ENCODE data around the gene PGGHG. TPM values are rescaled to one million over a fixed set of nuclear protein-coding genes. Genes with fewer than 3 reads are reported as not detected.

The PGGHG gene
- total and polyA plus RNA-seq, 2 of the 13 experiments (the other 11 are each of a cell fraction or from before 2014, with no cell fraction given), result 5.9 to 14.8 TPM

DNA sequence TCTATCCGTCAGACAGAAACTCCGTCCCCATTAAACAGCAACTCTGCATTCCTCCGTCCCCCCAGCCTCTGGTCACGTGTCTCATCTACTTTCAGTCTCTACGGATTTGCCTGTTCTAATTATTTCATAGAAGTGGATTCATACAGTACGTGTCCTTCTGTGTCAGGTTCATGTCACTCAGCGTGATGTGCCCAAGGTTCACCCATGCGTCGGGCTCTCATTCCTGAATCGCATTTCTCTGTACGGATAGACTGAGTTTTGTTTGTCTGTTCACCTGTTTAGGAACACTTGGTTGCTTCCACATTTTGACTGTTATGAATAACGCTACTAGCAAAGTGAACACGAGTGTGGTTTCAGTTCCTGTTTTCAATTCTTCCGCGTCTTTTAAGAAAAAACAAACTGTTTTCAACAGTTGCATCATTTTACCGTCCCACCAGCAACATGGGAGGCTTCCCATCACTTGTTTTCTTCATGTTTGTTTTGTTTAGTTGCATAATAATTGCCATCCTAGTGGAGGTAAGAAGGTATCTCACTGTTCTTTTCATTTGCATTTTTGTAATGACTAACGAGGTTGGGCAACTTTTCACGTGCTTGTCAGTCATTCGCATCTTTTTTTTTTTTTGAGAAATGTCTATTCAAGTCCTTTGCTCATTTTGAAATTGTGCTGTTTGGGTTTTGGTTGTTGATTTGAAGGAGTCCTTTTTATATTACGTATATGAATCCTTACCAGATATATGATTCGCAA is 19.6 kb upstream of the PGGHG start:
- Histone ChIP-seq H3K36me3 (replicated peaks in 1 of 2; ENCODE audit: control insufficient read depth in 1 of 2, insufficient read depth in 2 of 2, low read length in 2 of 2) (no peaks in the 10 kb centered on the region), H3K4me2 (ENCODE audit: low read depth, low read length) (peak overlapping the region; percentile 76), H2AFZ (ENCODE audit: low read length) (peak overlapping the region; percentile 75), H3K79me2 (ENCODE audit: insufficient read depth, low read length) (no peaks in the 10 kb centered on the region), H3K9ac (ENCODE audit: insufficient read depth, low read depth, low read length) (0 out of 2 replicates have a peak overlapping the region, but pooled peaks have one; percentile 20), H4K20me1 (ENCODE audit: insufficient read depth, low read length) (no peaks in the 10 kb centered on the region), H3K27me3 (ENCODE audit: control insufficient read depth in 1 of 2, insufficient read depth in 2 of 2, low read length in 2 of 2) (peaks cover 0 to 29% of the 10 kb centered on the region in 2 experiments; a peak in 3 of 5 replicates), H3K4me1 (ENCODE audit: insufficient read depth, low read length) (peaks cover 45% of the 10 kb centered on the region), H3K9me3 (ENCODE audit: low read length) (peaks cover 5% of the 10 kb centered on the region; the same call in 1 of the 2 replicates), H3K4me3 (replicated peaks in 1 of 3; ENCODE audit: insufficient read depth in 1 of 3, low read depth in 2 of 3, low read length in 3 of 3) (peak overlapping the region; percentile 24 to 60 (median 29)), H3K27ac (ENCODE audit: extremely low read length, insufficient read depth, low read length) (no peak overlapping the region)
- WGBS (ENCODE audit: low lambda C conversion rate), result 6% methylated on average over 21 of the region's 21 CpGs
- in situ Hi-C loops (cut with HindIII; ENCODE audit: extremely low pct_ligation_motif_present, low pct_unique_long_range_greater_than_20kb), result no loop called here
- DNase-seq (ENCODE audit: low spot score) (peak; percentile 21), ATAC-seq (peak; percentile 42), FAIRE-seq (no peak)
- POLR2A ChIA-PET, result interaction anchor here (0.8 to 1.8 kb wide), 6 partner anchors 19 to 87 kb away, joined by 3 to 9 read pairs (median 3); partner anchors contain the start of genes BET1L and RIC8A
- intact Hi-C loops (cut with micrococcal nuclease; ENCODE audit: unreplicated experiment), result no loop called here
- no TSS peak for BruUV-seq (replicated peaks)
- CTCF ChIA-PET (ENCODE audit: low intra/inter-chr PET ratio, low total read pairs), result no interaction called here
- TF ChIP-seq CEBPG (CRISPR knock-in tag; IDR thresholded peaks at IDR 0.05) (peak; percentile 54; the same call in 1 of the 2 replicates), DNMT3B (CRISPR knock-in tag; conservative IDR thresholded peaks at IDR 0.05) (no peak; the same call in 1 of the 2 replicates), MAX (IDR thresholded peaks at IDR 0.05) (peak; percentile 1; the same call in 1 of the 2 replicates), ZNF747 (CRISPR knock-in tag; IDR thresholded peaks at IDR 0.05; ENCODE audit: borderline replicate concordance) (no peak), BRCA1 (CRISPR knock-in tag; IDR thresholded peaks at IDR 0.05) (no peak), ZNF33B (CRISPR knock-in tag; IDR thresholded peaks at IDR 0.05) (0 out of 2 replicates have a peak, but pooled peaks have one; percentile 34), CEBPB (IDR thresholded peaks at IDR 0.05; ENCODE audit: borderline replicate concordance, low read depth, low read length) (peak; percentile 78), SAP130 (CRISPR knock-in tag; IDR thresholded peaks at IDR 0.05; ENCODE audit: low read depth) (peak; percentile 7), ERF (CRISPR knock-in tag; IDR thresholded peaks at IDR 0.05) (0 out of 2 replicates have a peak, but pooled peaks have one; percentile 29), NFRKB (IDR thresholded peaks at IDR 0.05) (no peak), ATF4 (CRISPR knock-in tag; IDR thresholded peaks at IDR 0.05) (peak in 1 of 2 experiments; percentile 93; a peak in 2 of 4 replicates), RAD51 (IDR thresholded peaks at IDR 0.05; ENCODE audit: borderline replicate concordance) (peak; percentile 64; the same call in 1 of the 2 replicates)
- TF ChIP-seq, protein P1, sequence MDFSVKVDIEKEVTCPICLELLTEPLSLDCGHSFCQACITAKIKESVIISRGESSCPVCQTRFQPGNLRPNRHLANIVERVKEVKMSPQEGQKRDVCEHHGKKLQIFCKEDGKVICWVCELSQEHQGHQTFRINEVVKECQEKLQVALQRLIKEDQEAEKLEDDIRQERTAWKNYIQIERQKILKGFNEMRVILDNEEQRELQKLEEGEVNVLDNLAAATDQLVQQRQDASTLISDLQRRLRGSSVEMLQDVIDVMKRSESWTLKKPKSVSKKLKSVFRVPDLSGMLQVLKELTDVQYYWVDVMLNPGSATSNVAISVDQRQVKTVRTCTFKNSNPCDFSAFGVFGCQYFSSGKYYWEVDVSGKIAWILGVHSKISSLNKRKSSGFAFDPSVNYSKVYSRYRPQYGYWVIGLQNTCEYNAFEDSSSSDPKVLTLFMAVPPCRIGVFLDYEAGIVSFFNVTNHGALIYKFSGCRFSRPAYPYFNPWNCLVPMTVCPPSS (IDR thresholded peaks at IDR 0.05), result no peak
- TF ChIP-seq, protein P2, sequence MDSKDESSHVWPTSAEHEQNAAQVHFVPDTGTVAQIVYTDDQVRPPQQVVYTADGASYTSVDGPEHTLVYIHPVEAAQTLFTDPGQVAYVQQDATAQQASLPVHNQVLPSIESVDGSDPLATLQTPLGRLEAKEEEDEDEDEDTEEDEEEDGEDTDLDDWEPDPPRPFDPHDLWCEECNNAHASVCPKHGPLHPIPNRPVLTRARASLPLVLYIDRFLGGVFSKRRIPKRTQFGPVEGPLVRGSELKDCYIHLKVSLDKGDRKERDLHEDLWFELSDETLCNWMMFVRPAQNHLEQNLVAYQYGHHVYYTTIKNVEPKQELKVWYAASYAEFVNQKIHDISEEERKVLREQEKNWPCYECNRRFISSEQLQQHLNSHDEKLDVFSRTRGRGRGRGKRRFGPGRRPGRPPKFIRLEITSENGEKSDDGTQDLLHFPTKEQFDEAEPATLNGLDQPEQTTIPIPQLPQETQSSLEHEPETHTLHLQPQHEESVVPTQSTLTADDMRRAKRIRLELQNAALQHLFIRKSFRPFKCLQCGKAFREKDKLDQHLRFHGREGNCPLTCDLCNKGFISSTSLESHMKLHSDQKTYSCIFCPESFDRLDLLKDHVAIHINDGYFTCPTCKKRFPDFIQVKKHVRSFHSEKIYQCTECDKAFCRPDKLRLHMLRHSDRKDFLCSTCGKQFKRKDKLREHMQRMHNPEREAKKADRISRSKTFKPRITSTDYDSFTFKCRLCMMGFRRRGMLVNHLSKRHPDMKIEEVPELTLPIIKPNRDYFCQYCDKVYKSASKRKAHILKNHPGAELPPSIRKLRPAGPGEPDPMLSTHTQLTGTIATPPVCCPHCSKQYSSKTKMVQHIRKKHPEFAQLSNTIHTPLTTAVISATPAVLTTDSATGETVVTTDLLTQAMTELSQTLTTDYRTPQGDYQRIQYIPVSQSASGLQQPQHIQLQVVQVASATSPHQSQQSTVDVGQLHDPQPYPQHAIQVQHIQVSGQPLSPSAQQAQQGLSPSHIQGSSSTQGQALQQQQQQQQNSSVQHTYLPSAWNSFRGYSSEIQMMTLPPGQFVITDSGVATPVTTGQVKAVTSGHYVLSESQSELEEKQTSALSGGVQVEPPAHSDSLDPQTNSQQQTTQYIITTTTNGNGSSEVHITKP (CRISPR knock-in tag; IDR thresholded peaks at IDR 0.05; ENCODE audit: low read depth), result peak; percentile 84; the same call in 1 of the 2 replicates
- TF ChIP-seq, protein P3, sequence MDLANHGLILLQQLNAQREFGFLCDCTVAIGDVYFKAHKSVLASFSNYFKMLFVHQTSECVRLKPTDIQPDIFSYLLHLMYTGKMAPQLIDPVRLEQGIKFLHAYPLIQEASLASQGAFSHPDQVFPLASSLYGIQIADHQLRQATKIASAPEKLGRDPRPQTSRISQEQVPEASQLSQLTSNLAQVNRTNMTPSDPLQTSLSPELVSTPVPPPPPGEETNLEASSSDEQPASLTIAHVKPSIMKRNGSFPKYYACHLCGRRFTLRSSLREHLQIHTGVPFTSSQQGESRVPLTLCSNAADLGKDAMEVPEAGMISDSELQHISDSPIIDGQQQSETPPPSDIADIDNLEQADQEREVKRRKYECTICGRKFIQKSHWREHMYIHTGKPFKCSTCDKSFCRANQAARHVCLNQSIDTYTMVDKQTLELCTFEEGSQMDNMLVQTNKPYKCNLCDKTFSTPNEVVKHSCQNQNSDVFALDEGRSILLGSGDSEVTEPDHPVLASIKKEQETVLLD (CRISPR knock-in tag; IDR thresholded peaks at IDR 0.05; ENCODE audit: low read depth), result no peak
